Hepatocyte (in vitro differentiated cells): Measurements from ENCODE around the gene PROC. TPM values are rescaled to one million over a fixed set of nuclear protein-coding genes. Genes with fewer than 3 reads are reported as not detected.

Experiments
- DNase-seq: peaks from one replicate; pipeline ENCODE4 v3.0.0-alpha.2; 2016; ENCODE audit warnings: low spot score
- H2AFZ ChIP-seq: fragments of 200-600 bp; sonication (generic); 2 replicates; pipeline ENCODE4 v1.6.0; 2016; ENCODE audit warnings: antibody characterized with exemption, mild to moderate bottlenecking
- H3K27ac ChIP-seq: fragments of 200-600 bp; sonication (generic); 2 replicates; pipeline ENCODE4 v1.5.1; 2016; ENCODE audit warnings: mild to moderate bottlenecking
- H3K27me3 ChIP-seq: fragments of 200-600 bp; sonication (generic); 2 replicates; pipeline ENCODE4 v1.6.1; 2016
- H3K36me3 ChIP-seq: fragments of 200-600 bp; sonication (generic); replicated peaks from 2 replicates; pipeline ENCODE4 v1.5.1; 2016; ENCODE audit warnings: low read depth; ENCODE audit not compliant: insufficient read depth
- H3K4me1 ChIP-seq: fragments of 200-600 bp; sonication (generic); 2 replicates; pipeline ENCODE4 v1.5.1; 2016; ENCODE audit warnings: mild to moderate bottlenecking, moderate library complexity; ENCODE audit not compliant: insufficient read depth
- H3K4me2 ChIP-seq: fragments of 200-600 bp; sonication (generic); 2 replicates; pipeline ENCODE4 v1.6.0; 2016
- H3K4me3 ChIP-seq: fragments of 200-600 bp; sonication (generic); 2 replicates; pipeline ENCODE4 v1.5.1; 2016; ENCODE audit warnings: mild to moderate bottlenecking
- H3K79me2 ChIP-seq: fragments of 200-600 bp; sonication (generic); 2 replicates; pipeline ENCODE4 v1.6.0; 2017; ENCODE audit warnings: mild to moderate bottlenecking
- H3K9me2 ChIP-seq: fragments of 200-600 bp; sonication (generic); replicated peaks from 2 replicates; pipeline ENCODE4 v1.6.0; 2017; ENCODE audit warnings: mild to moderate bottlenecking; ENCODE audit not compliant: insufficient read depth
- H3K9me3 ChIP-seq: fragments of 200-600 bp; sonication (generic); 2 replicates; pipeline ENCODE4 v1.5.1; 2016; ENCODE audit warnings: low read depth, mild to moderate bottlenecking
- H4K20me1 ChIP-seq: fragments of 200-600 bp; sonication (generic); 2 replicates; pipeline ENCODE4 v1.6.0; 2016; ENCODE audit warnings: mild to moderate bottlenecking; ENCODE audit not compliant: insufficient read depth, poor library complexity, severe bottlenecking
- EZH2 ChIP-seq: fragments of 200-600 bp; sonication (generic); IDR thresholded peaks from 2 replicates; pipeline ENCODE4 v1.6.1; 2016; ENCODE audit warnings: antibody characterized with exemption, mild to moderate bottlenecking, borderline replicate concordance
- EZH2phosphoT487 ChIP-seq: fragments of 200-600 bp; sonication (generic); IDR thresholded peaks from one replicate; pipeline ENCODE4 v1.6.1; 2018; ENCODE audit warnings: antibody characterized with exemption, mild to moderate bottlenecking, low read depth, moderate library complexity; ENCODE audit not compliant: unreplicated experiment, severe bottlenecking
- WGBS: methylation state at CpG from one replicate; pipeline ENCODE4 v1.1.6; 2016; ENCODE audit warnings: low lambda C conversion rate; ENCODE audit errors: missing lambda C conversion rate; 5-methylcytosine and 5-hydroxymethylcytosine counted together
- polyA plus RNA-seq: library from polyadenylated mRNA; unstranded; fragments of >200 nt; fragmentation: Nextera tagmentation; extraction: Ambion mirVana; gene quantifications from 2 replicates; pipeline ENCODE4 v1.2.1, GENCODE V29; 2016
- total RNA-seq: library from RNA; depleted of rRNA; stranded (reverse); fragments of >200 nt; gene quantifications from 2 replicates; pipeline ENCODE4 v1.2.3, GENCODE V29; 2014
- TF ChIP-seq, protein P1 (sequence below): fragments of 200-600 bp; sonication (generic); IDR thresholded peaks from 2 replicates; pipeline ENCODE4 v1.5.1; 2016; ENCODE audit warnings: antibody characterized with exemption, mild to moderate bottlenecking; ENCODE audit not compliant: poor library complexity

Gene PROC
- total and polyA plus RNA-seq, 2 experiments from 2014 or later: 42.6 to 70.2 TPM

DNA sequence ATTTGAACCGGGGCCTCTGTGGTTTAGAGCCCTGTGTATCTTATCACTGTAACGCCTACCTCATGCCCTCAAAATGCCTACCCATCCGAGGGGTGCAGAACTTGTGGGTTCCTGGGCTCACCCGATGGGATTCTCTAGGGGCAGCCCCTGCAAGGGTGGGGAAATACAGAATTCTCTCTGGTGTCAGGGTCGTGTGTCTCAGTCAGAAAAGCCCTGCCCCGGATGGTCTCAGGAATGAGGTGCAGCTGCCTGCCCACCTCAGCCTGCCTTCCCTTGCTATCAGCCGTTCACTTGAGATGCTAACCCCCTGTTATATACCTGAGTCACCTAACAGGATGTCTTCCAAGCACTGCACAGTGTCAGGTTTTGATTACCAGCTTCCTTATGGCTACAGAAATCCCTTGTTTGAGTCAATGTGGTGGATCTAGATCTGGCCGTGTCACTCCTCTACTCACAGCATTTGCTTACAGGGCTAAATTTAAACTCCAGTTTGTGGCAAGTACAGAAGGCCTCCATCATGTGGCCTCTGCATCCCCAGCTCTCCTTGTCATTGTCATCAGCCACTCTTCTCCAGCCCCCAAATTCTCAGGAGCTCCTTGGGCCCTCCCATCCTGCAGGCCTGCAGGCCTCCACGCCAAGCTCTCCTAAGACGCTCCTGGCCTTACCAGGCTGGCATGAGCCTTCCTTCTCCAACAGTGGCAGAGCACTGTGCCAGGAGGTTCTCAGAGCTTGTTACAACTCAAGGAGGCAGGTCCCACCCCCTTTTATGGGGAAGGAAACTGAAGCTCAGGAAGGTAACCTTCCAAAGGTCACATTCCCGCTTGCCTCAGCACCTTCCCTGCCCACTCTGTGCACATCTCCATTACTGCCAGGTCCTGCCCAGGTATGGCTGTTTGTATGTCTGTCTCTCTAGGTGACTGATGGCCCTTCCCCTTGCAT lies 16.2 kb upstream of the PROC start:
- Histone ChIP-seq H3K9me2 (no peaks in the 10 kb centered on the region), H3K4me1 (peaks cover 11% of the 10 kb centered on the region), H3K79me2 (no peaks in the 10 kb centered on the region), H3K9me3 (no peaks in the 10 kb centered on the region), H3K4me3 (no peak overlapping the region), H3K27ac (peak overlapping the region; percentile 79), H3K27me3 (no peaks in the 10 kb centered on the region), H3K4me2 (no peak overlapping the region), H2AFZ (no peak overlapping the region), H3K36me3 (no peaks in the 10 kb centered on the region), H4K20me1 (no peaks in the 10 kb centered on the region)
- WGBS: 69% methylated on average over 11 of the region's 11 CpGs
- TF ChIP-seq EZH2phosphoT487 (no peak), EZH2 (no peak)
- TF ChIP-seq, protein P1, sequence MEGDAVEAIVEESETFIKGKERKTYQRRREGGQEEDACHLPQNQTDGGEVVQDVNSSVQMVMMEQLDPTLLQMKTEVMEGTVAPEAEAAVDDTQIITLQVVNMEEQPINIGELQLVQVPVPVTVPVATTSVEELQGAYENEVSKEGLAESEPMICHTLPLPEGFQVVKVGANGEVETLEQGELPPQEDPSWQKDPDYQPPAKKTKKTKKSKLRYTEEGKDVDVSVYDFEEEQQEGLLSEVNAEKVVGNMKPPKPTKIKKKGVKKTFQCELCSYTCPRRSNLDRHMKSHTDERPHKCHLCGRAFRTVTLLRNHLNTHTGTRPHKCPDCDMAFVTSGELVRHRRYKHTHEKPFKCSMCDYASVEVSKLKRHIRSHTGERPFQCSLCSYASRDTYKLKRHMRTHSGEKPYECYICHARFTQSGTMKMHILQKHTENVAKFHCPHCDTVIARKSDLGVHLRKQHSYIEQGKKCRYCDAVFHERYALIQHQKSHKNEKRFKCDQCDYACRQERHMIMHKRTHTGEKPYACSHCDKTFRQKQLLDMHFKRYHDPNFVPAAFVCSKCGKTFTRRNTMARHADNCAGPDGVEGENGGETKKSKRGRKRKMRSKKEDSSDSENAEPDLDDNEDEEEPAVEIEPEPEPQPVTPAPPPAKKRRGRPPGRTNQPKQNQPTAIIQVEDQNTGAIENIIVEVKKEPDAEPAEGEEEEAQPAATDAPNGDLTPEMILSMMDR: no peak
- DNase-seq: no peak

DNA sequence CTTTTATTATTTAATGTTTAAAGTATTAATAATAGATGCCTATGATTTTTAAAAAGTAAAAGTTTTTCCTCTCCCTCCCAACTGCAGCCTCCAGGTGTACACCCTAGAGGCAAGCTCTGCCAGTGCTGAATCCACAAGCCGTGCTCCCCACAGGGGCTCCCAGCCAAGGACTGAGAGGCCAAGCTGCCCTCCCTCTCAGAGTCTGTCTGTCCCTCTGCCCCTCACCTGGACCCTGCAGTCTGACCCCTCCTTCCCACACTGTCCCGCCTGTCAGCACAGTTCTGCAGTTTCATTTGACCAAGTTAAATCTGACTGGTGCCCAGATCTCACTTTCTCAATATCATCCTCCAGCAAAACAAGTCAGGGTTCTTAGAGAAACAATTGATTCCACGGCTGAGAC lies 14.8 kb upstream of the PROC start:
- 77% methylated on average over 3 of the region's 3 CpGs for WGBS
- Histone ChIP-seq H3K79me2 (no peaks in the 10 kb centered on the region), H3K36me3 (no peaks in the 10 kb centered on the region), H4K20me1 (no peaks in the 10 kb centered on the region), H3K9me3 (no peaks in the 10 kb centered on the region), H3K4me3 (no peak overlapping the region), H2AFZ (no peak overlapping the region), H3K4me1 (peaks cover 9% of the 10 kb centered on the region), H3K9me2 (no peaks in the 10 kb centered on the region), H3K27me3 (no peaks in the 10 kb centered on the region), H3K27ac (no peak overlapping the region), H3K4me2 (no peak overlapping the region)
- TF ChIP-seq EZH2phosphoT487 (no peak), EZH2 (no peak)
- TF ChIP-seq, protein P1: no peak
- no peak for DNase-seq

DNA sequence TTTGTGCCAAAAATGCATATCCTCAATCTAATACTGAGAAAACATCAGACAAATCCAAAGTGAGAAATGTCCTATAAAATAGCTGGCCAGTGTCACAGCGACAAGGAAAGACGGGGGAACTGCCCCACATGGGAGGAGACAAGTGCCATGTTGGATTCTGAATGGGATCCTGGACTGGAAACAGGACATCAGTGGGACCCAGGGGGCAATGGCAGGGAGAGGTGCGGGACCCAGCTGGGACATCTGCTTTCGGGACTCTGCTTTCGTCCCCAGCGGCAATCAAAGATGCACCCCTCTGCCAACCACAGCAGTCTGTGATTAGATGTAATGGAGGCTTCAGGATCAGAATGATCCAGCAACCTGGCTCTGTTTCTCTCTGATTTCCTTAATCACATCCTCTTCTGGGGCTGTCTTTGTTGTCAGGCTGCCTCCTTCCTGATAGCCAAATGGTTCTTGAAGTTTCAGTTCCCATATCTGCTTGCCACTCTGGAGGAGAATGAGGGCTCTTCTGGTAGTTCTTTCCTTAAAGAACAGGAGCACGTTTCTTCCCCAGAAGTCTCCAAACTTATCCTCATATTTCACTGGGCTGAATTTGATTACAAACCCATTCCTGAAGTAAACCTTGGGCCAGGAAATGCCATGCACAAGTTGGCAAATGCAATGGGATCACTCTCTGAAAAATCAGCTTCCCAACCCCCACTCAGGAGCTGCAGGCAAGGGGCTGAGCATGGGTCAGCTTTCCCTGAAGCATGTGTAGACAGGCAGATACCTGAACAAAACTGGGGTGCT lies 13.6 kb upstream of the PROC start:
- Histone ChIP-seq H3K9me3 (no peaks in the 10 kb centered on the region), H4K20me1 (no peaks in the 10 kb centered on the region), H3K4me1 (peaks cover 14% of the 10 kb centered on the region), H2AFZ (no peak overlapping the region), H3K9me2 (no peaks in the 10 kb centered on the region), H3K79me2 (no peaks in the 10 kb centered on the region), H3K27ac (no peak overlapping the region), H3K27me3 (no peaks in the 10 kb centered on the region), H3K4me3 (no peak overlapping the region), H3K4me2 (no peak overlapping the region), H3K36me3 (no peaks in the 10 kb centered on the region)
- 90% methylated on average over 7 of the region's 7 CpGs for WGBS
- DNase-seq: no peak
- TF ChIP-seq EZH2phosphoT487 (no peak), EZH2 (no peak)
- TF ChIP-seq, protein P1: no peak
